Fibroblast of lung (primary cell): ENCODE data around the gene PCBP4. TPM values are rescaled to one million over a fixed set of nuclear protein-coding genes. Genes with fewer than 3 reads are reported as not detected.

ENCODE experiments used
- DNase-seq, 2 donors: peaks; one replicate each; pipeline versions ENCODE4 v3.0.0 to v3.0.0-alpha.2; 2010; ENCODE audit warnings: low read depth in 2 of 2
- H2AFZ ChIP-seq: 2 replicates; pipeline ENCODE4 v1.5.1; 2012; ENCODE audit warnings: low read length, control low read depth, inconsistent platforms
- H3K27ac ChIP-seq: 2 replicates; pipeline ENCODE4 v1.5.1; 2011; ENCODE audit warnings: low read length, control low read depth; ENCODE audit not compliant: insufficient read depth
- H3K27me3 ChIP-seq: 2 replicates; pipeline ENCODE4 v1.5.1; 2011; ENCODE audit warnings: mild to moderate bottlenecking, low read length; ENCODE audit not compliant: control insufficient read depth, insufficient read depth
- H3K36me3 ChIP-seq: 2 replicates; pipeline ENCODE4 v1.5.1; 2011; ENCODE audit warnings: low read length; ENCODE audit not compliant: control insufficient read depth, insufficient read depth
- H3K4me1 ChIP-seq: 2 replicates; pipeline ENCODE4 v1.5.1; 2011; ENCODE audit warnings: low read length; ENCODE audit not compliant: control insufficient read depth, insufficient read depth; ENCODE audit errors: extremely low read depth
- H3K4me2 ChIP-seq: 2 replicates; pipeline ENCODE4 v1.5.1; 2011; ENCODE audit warnings: low read length, control low read depth; ENCODE audit not compliant: insufficient read depth; ENCODE audit errors: extremely low read depth
- H3K4me3 ChIP-seq, 4 experiments: fragments of 200-600 bp in 1 of 4; sonication (generic) in 1 of 4; replicated peaks in 1 of 4; 2 replicates each; pipeline ENCODE4 v1.5.1; 2011 to 2016; ENCODE audit warnings: low read length in 4 of 4, low read depth in 3 of 4, mild to moderate bottlenecking in 3 of 4, control low read depth in 2 of 4, inconsistent platforms in 1 of 4, mixed read lengths in 1 of 4; ENCODE audit not compliant: insufficient read depth in 1 of 4; ENCODE audit errors: control extremely low read depth in 1 of 4
- H3K79me2 ChIP-seq: 2 replicates; pipeline ENCODE4 v1.5.1; 2012; ENCODE audit warnings: mild to moderate bottlenecking, low read length, inconsistent platforms; ENCODE audit not compliant: control insufficient read depth, insufficient read depth
- H3K9ac ChIP-seq: 2 replicates; pipeline ENCODE4 v1.5.1; 2011; ENCODE audit warnings: mild to moderate bottlenecking, low read length, control low read depth; ENCODE audit not compliant: insufficient read depth
- H3K9me3 ChIP-seq: 2 replicates; pipeline ENCODE4 v1.5.1; 2012; ENCODE audit warnings: low read depth, low read length; ENCODE audit not compliant: control insufficient read depth, insufficient read depth
- H4K20me1 ChIP-seq: 2 replicates; pipeline ENCODE4 v1.5.1; 2011; ENCODE audit warnings: low read length; ENCODE audit not compliant: control insufficient read depth, insufficient read depth; ENCODE audit errors: extremely low read depth
- CTCF ChIP-seq, 2 donors: IDR thresholded peaks in 1 of 2; conservative IDR thresholded peaks in 1 of 2; 1 replicate in 1 of 2; 2 replicates in 1 of 2; pipeline ENCODE4 v1.5.1; 2011 to 2012; ENCODE audit warnings: low read length in 2 of 2, control low read depth in 1 of 2, inconsistent platforms in 1 of 2, low read depth in 1 of 2, mild to moderate bottlenecking in 1 of 2
- EZH2 ChIP-seq: IDR thresholded peaks from 2 replicates; pipeline ENCODE4 v1.5.1; 2012; ENCODE audit warnings: low read length, control low read depth, mild to moderate bottlenecking; ENCODE audit errors: missing control alignments
- polyA plus RNA-seq, 2 donors: library from polyadenylated mRNA; depleted of rRNA in 1 of 2; stranded (reverse) in 1 of 2; unstranded in 1 of 2; fragments of >200 nt; gene quantifications; 2 replicates each; pipeline ENCODE4 v1.2.1, GENCODE V29; 2011 to 2012; ENCODE audit warnings: missing spikeins in 1 of 2
- total RNA-seq: library from RNA; depleted of rRNA; stranded (reverse); fragments of >200 nt; gene quantifications from 2 replicates; pipeline ENCODE4 v1.2.1, GENCODE V29; 2014

Gene PCBP4
- total and polyA plus RNA-seq, 2 donors (not counting 1 experiment from before 2014, with no cell fraction given), result 40.2 to 46.2 TPM

GRCh38 chr3:51941798-51942602 lies 25.3 kb downstream of the PCBP4 start, which contains the start of the genes PARP3 and RRP9:
Gene PARP3, plus strand, starts transcription at chr3:51942363. Its CDS starts 993 bp downstream, at chr3:51943356.
Gene RRP9, minus strand, starts transcription at chr3:51941904. Its CDS starts 37 bp downstream, at chr3:51941867.
- no peaks in the 10 kb centered on the region for H4K20me1 ChIP-seq
- H3K36me3 ChIP-seq, result peaks cover 4% of the 10 kb centered on the region
- peak within 1 kb of the TSS; percentile 91 for H3K4me2 ChIP-seq
- peaks cover 19% of the 10 kb centered on the region for H3K79me2 ChIP-seq
- H3K27ac ChIP-seq, result peak within 1 kb of the TSS; percentile 94
- peak within 1 kb of the TSS; percentile 46 to 90 (median 64) for H3K4me3 ChIP-seq
- peaks cover 15% of the 10 kb centered on the region for H3K4me1 ChIP-seq
- no peaks in the 10 kb centered on the region for H3K27me3 ChIP-seq
- DNase-seq, result peak; percentile 100
- peak within 1 kb of the TSS; percentile 84 for H3K9ac ChIP-seq
- H3K9me3 ChIP-seq, result no peaks in the 10 kb centered on the region
- peak; percentile 94 to 96 for TF ChIP-seq CTCF (conservative IDR thresholded peaks at IDR 0.05 in 1 of 2, IDR thresholded peaks at IDR 0.05 in 1 of 2; ENCODE audit: low read depth in 1 of 2, low read length in 2 of 2)
- TF ChIP-seq EZH2, result no peak
- peak within 1 kb of the TSS; percentile 82 for H2AFZ ChIP-seq

GRCh38 chr3:51941463-51941797 lies 25.8 kb downstream of the PCBP4 start:
- H3K4me2 ChIP-seq, result peak overlapping the region; percentile 91
- peaks cover 15% of the 10 kb centered on the region for H3K4me1 ChIP-seq
- DNase-seq, result no peak
- no peak for TF ChIP-seq CTCF (conservative IDR thresholded peaks at IDR 0.05 in 1 of 2, IDR thresholded peaks at IDR 0.05 in 1 of 2; ENCODE audit: low read depth in 1 of 2, low read length in 2 of 2)
- no peak for TF ChIP-seq EZH2
- H2AFZ ChIP-seq, result no peak overlapping the region
- H3K27me3 ChIP-seq, result no peaks in the 10 kb centered on the region
- peaks cover 19% of the 10 kb centered on the region for H3K79me2 ChIP-seq
- H3K9me3 ChIP-seq, result no peaks in the 10 kb centered on the region
- H3K27ac ChIP-seq, result peak overlapping the region; percentile 40
- peaks cover 4% of the 10 kb centered on the region for H3K36me3 ChIP-seq
- peak overlapping the region; percentile 68 for H3K9ac ChIP-seq
- H4K20me1 ChIP-seq, result no peaks in the 10 kb centered on the region
- peak overlapping the region; percentile 46 to 90 (median 64) for H3K4me3 ChIP-seq

- Histone ChIP-seq H3K36me3 (peaks cover 7% of the 10 kb centered on the region), H2AFZ (no peak overlapping the region), H3K4me2 (peak overlapping the region; percentile 91), H3K4me1 (peaks cover 15% of the 10 kb centered on the region), H3K27me3 (no peaks in the 10 kb centered on the region), H3K27ac (peak overlapping the region; percentile 40), H3K9ac (peak overlapping the region; percentile 68), H3K79me2 (peaks cover 19% of the 10 kb centered on the region), H3K9me3 (no peaks in the 10 kb centered on the region), H4K20me1 (no peaks in the 10 kb centered on the region), H3K4me3 (peak overlapping the region; percentile 46 to 90 (median 64))
- DNase-seq, result peak in 1 of 2 donors; percentile 30
- TF ChIP-seq EZH2 (no peak), CTCF (conservative IDR thresholded peaks at IDR 0.05 in 1 of 2, IDR thresholded peaks at IDR 0.05 in 1 of 2; ENCODE audit: low read depth in 1 of 2, low read length in 2 of 2) (no peak)
Measured at GRCh38 chr3:51940648-51941462, 26.4 kb downstream of the PCBP4 start.
